ENCODE results near the gene EPRS1. TPM values are rescaled to one million over a fixed set of nuclear protein-coding genes. Genes with fewer than 3 reads are reported as not detected.
A peak's percentile ranks its signal among the peaks of the same experiment; 100 is the strongest.
"Not testable (repeated sequence)": the region's sequence is repeated elsewhere in the genome, so short reads cannot be mapped to it uniquely, and the experiment has no call there.

The EPRS1 gene
- total RNA-seq, 1 donor from 2014 or later: 80.9 TPM

DNA sequence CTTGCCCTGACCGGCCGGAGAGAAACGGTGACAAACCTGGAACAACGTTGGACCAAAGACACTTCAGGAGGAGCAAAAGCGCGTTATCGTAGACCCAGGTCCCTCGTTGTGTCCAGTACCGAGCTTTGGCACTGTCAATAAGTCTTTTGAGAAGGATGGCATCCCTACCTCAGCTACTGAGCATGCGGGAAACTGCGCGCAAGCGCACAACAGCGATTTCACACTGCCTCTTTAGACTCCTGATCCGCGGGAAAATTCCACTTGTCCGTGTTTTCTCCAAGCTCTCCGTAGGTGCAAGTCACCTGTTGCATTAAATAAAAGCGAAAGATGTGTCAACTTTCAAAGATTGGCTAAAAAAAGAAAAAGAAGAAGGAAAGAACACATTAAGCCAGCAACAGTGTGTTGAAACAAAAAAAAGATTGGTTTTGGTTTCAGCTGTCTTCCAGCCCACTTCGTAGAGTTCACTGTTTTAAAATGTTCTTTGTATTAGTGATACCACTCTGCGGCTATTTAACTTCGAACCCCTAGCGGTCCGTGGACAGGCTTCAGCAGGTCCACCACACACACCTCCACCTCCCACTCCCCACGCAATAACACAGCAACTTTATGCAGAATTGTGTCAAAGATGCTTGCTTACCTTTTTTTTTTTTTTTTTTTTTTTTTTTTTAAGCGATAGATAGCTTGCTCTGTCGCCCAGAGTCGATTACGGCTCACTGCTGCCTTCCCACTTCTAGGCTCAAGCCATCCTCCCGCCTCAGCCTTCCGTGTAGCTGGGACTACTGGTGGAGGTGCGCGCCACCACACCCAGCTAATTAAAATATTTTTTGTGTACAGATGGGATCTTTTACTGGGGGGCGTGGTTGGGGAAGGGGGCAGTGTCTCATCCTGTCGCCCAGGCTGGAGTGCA is 43.6 kb upstream of the EPRS1 start, which contains the start of gene BPNT1:
Gene BPNT1, minus strand, starts transcription at position 139 of the 907 bp plus-strand sequence. CDS start 9,942 bp downstream, outside the sequence.
- peaks cover 3% of the 10 kb centered on the region for H3K4me1 Mint-ChIP-seq (ENCODE audit: unreplicated experiment)
- peak; percentile 93 for DNase-seq (ENCODE audit: low spot score)
- TF ChIP-seq, protein P1, sequence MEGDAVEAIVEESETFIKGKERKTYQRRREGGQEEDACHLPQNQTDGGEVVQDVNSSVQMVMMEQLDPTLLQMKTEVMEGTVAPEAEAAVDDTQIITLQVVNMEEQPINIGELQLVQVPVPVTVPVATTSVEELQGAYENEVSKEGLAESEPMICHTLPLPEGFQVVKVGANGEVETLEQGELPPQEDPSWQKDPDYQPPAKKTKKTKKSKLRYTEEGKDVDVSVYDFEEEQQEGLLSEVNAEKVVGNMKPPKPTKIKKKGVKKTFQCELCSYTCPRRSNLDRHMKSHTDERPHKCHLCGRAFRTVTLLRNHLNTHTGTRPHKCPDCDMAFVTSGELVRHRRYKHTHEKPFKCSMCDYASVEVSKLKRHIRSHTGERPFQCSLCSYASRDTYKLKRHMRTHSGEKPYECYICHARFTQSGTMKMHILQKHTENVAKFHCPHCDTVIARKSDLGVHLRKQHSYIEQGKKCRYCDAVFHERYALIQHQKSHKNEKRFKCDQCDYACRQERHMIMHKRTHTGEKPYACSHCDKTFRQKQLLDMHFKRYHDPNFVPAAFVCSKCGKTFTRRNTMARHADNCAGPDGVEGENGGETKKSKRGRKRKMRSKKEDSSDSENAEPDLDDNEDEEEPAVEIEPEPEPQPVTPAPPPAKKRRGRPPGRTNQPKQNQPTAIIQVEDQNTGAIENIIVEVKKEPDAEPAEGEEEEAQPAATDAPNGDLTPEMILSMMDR (IDR thresholded peaks at IDR 0.05; ENCODE audit: unreplicated experiment): no peak
- H3K27me3 Mint-ChIP-seq (ENCODE audit: unreplicated experiment): peaks cover 4% of the 10 kb centered on the region
- no peaks in the 10 kb centered on the region for H3K36me3 Mint-ChIP-seq (ENCODE audit: low read depth, unreplicated experiment)
- H3K27ac Mint-ChIP-seq (ENCODE audit: unreplicated experiment): peak within 1 kb of the TSS; percentile 1
- no peaks in the 10 kb centered on the region for H3K9me3 Mint-ChIP-seq (ENCODE audit: unreplicated experiment)
- H3K4me3 Mint-ChIP-seq (ENCODE audit: unreplicated experiment): peak within 1 kb of the TSS; percentile 94

DNA sequence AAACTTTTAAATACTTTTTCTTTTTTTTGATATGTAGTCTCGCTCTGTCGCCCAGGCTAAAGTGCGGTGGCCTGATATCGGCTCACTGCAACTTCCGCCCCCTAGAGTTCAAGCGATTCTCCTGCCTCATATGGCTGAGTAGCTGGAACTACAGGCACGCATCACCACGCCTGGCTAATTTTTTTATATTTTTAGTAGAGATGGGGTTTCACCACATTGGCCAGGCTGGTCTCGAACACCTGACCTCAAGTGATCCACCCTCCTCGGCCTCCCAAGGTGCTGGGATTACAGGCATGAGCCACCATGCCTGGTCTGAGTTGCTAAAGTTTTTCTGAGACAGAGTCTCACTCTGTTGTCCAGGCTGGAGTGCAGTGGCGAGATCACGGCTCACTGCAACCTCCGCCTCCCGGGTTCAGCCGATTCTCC is 40.0 kb upstream of the EPRS1 start:
- TF ChIP-seq, protein P1 (IDR thresholded peaks at IDR 0.05; ENCODE audit: unreplicated experiment): peak; percentile 48
- not testable (repeated sequence) for H3K36me3 Mint-ChIP-seq (ENCODE audit: low read depth, unreplicated experiment); H3K27ac Mint-ChIP-seq (ENCODE audit: unreplicated experiment); H3K4me1 Mint-ChIP-seq (ENCODE audit: unreplicated experiment); H3K4me3 Mint-ChIP-seq (ENCODE audit: unreplicated experiment); H3K27me3 Mint-ChIP-seq (ENCODE audit: unreplicated experiment); H3K9me3 Mint-ChIP-seq (ENCODE audit: unreplicated experiment)
- peak; percentile 49 for DNase-seq (ENCODE audit: low spot score)

DNA sequence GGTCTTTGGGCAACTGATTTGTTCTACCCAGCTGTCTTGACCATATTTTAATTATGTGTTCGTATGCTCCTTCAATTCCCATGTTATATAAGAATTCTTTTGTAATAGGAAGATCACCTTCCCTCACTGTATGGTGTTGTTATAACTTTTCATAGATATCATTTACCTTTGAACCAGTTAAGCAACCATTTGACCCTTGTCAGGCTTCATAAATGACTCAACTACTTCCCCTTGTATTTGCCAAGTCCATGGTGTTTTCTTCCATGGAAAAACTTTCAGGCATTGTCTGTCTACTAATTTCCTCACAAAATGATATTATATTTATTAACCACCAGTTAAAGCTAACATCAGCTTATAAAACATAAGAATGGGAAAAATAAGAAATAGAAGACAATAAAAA is 38.2 kb upstream of the EPRS1 start:
- no peak overlapping the region for H3K4me3 Mint-ChIP-seq (ENCODE audit: unreplicated experiment)
- H3K36me3 Mint-ChIP-seq (ENCODE audit: low read depth, unreplicated experiment): peaks cover 4% of the 10 kb centered on the region
- no peaks in the 10 kb centered on the region for H3K9me3 Mint-ChIP-seq (ENCODE audit: unreplicated experiment)
- peaks cover 1% of the 10 kb centered on the region for H3K4me1 Mint-ChIP-seq (ENCODE audit: unreplicated experiment)
- TF ChIP-seq, protein P1 (IDR thresholded peaks at IDR 0.05; ENCODE audit: unreplicated experiment): no peak
- DNase-seq (ENCODE audit: low spot score): no peak
- H3K27me3 Mint-ChIP-seq (ENCODE audit: unreplicated experiment): peaks cover 1% of the 10 kb centered on the region
- no peak overlapping the region for H3K27ac Mint-ChIP-seq (ENCODE audit: unreplicated experiment)

DNA sequence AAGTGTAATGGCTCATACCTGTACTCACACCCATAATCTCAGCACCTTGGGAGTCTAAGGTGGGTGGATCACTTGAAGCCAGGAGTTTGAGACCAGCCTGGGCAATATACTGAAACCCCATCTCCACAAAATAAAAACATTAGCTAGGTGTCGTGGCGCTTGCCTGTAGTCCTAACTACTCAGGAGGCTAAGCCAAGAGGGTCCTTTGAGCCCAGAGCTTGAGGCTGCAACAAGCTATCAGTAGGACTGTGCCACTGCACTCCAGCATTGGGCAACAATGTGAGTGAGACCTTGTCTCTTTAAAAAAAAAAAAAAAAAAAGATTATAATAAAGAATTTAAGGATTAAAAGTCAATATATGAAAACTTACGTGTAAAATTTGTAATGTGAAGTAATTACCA is 31.6 kb upstream of the EPRS1 start:
- Mint-ChIP-seq H3K27me3 (ENCODE audit: unreplicated experiment) (no peaks in the 10 kb centered on the region), H3K9me3 (ENCODE audit: unreplicated experiment) (no peaks in the 10 kb centered on the region), H3K36me3 (ENCODE audit: low read depth, unreplicated experiment) (peaks cover 7% of the 10 kb centered on the region), H3K27ac (ENCODE audit: unreplicated experiment) (no peak overlapping the region), H3K4me1 (ENCODE audit: unreplicated experiment) (no peaks in the 10 kb centered on the region), H3K4me3 (ENCODE audit: unreplicated experiment) (no peak overlapping the region)
- DNase-seq (ENCODE audit: low spot score): no peak
- TF ChIP-seq, protein P1 (IDR thresholded peaks at IDR 0.05; ENCODE audit: unreplicated experiment): no peak
